GM12878 (cell line): ENCODE measurements around the gene TEKT5. TPM values are rescaled to one million over a fixed set of nuclear protein-coding genes. Genes with fewer than 3 reads are reported as not detected.

Experiments
- ATAC-seq: fragments of 200-7000 bp; cut with Tn5 transposase; 3 replicates; pipeline ENCODE4 v1.9.1; 2020; ENCODE audit warnings: mild to moderate bottlenecking, moderate library complexity
- BruUV-seq: library from RNA; stranded (reverse); fragments of 400-500 nt; replicated peaks from 2 replicates; lab custom pipeline; 2021; lab: Mats Ljungman, UMichigan
- CTCF ChIA-PET: fragments of 300-600 bp; sonication (Branson Sonifier 250); formaldehyde crosslinking; extraction: SDS; loops from one replicate; lab custom pipeline; 2021; ENCODE audit warnings: inconsistent platforms; lab: Yijun Ruan, JAX
- POLR2A ChIA-PET: fragments of 350-600 bp; formaldehyde crosslinking; extraction: SDS; loops from one replicate; lab custom pipeline; 2021; ENCODE audit warnings: inconsistent platforms; lab: Charles Lee
- RAD21 ChIA-PET: fragments of 300-600 bp; sonication (Branson Sonifier 250); formaldehyde crosslinking; loops from one replicate; lab custom pipeline; 2023; ENCODE audit warnings: antibody characterized with exemption; ENCODE audit not compliant: unreplicated experiment; lab: Charles Lee
- SMC1A ChIA-PET: fragments of 300-600 bp; sonication (Branson Sonifier 250); formaldehyde crosslinking; loops from one replicate; lab custom pipeline; 2023; ENCODE audit not compliant: unreplicated experiment, uncharacterized antibody; lab: Charles Lee
- DNase-seq: peaks from one replicate; pipeline ENCODE4 v3.0.0-alpha.2; 2011; ENCODE audit warnings: low read depth, low spot score
- FAIRE-seq: peaks from 3 replicates; lab custom pipeline; 2011; peaks lifted over from hg19 to GRCh38; lab: Jason Lieb, UNC
- H2AFZ ChIP-seq: 2 replicates; pipeline ENCODE4 v1.6.0; 2011; ENCODE audit warnings: low read depth, low read length, control low read depth; ENCODE audit not compliant: control insufficient read depth
- H3K27ac ChIP-seq: 2 replicates; pipeline ENCODE4 v1.5.1; 2011; ENCODE audit warnings: control low read depth; ENCODE audit not compliant: control insufficient read depth, insufficient read depth
- H3K27me3 ChIP-seq, 2 experiments: replicated peaks in 1 of 2; 2 replicates each; pipeline versions ENCODE4 v1.6.0 to v1.6.1; 2011; ENCODE audit warnings: low read length in 1 of 2; ENCODE audit not compliant: control insufficient read depth in 2 of 2, insufficient read depth in 2 of 2
- H3K36me3 ChIP-seq, 2 experiments: 2 replicates each; pipeline ENCODE4 v1.5.1; 2011; ENCODE audit warnings: low read length in 1 of 2; ENCODE audit not compliant: control insufficient read depth in 2 of 2, insufficient read depth in 2 of 2
- H3K4me1 ChIP-seq: 2 replicates; pipeline ENCODE4 v1.6.1; 2011; ENCODE audit warnings: mild to moderate bottlenecking, low read length, moderate library complexity, mixed read lengths; ENCODE audit not compliant: control insufficient read depth, insufficient read depth
- H3K4me2 ChIP-seq: 2 replicates; pipeline ENCODE4 v1.6.0; 2011; ENCODE audit warnings: control low read depth; ENCODE audit not compliant: control insufficient read depth, insufficient read depth
- H3K4me3 ChIP-seq: fragments of 200-600 bp; sonication (generic); 2 replicates; pipeline ENCODE4 v1.5.1; 2016
- H3K79me2 ChIP-seq: 2 replicates; pipeline ENCODE4 v1.6.0; 2011; ENCODE audit warnings: low read length; ENCODE audit not compliant: control insufficient read depth, insufficient read depth
- H3K9ac ChIP-seq: 2 replicates; pipeline ENCODE4 v1.8.0; 2011; ENCODE audit warnings: low read length, control low read depth, mixed read lengths; ENCODE audit not compliant: control insufficient read depth, insufficient read depth
- H3K9me3 ChIP-seq: replicated peaks from 3 replicates; pipeline ENCODE4 v1.5.1; 2011; ENCODE audit warnings: mild to moderate bottlenecking, low read length; ENCODE audit not compliant: control insufficient read depth, insufficient read depth
- H4K20me1 ChIP-seq: 2 replicates; pipeline ENCODE4 v1.6.0; 2011; ENCODE audit not compliant: control insufficient read depth, insufficient read depth
- BACH1 ChIP-seq: fragments of 450-650 bp; IDR thresholded peaks from 2 replicates; pipeline ENCODE4 v1.6.1; 2017; ENCODE audit warnings: mild to moderate bottlenecking, borderline replicate concordance
- BMI1 ChIP-seq: fragments of 450-650 bp; IDR thresholded peaks from 2 replicates; pipeline ENCODE4 v1.6.1; 2016; ENCODE audit warnings: mild to moderate bottlenecking, moderate library complexity, borderline replicate concordance
- CHD4 ChIP-seq: fragments of 200-600 bp; sonication (generic); IDR thresholded peaks from 2 replicates; pipeline ENCODE4 v1.6.1; 2016; ENCODE audit warnings: mild to moderate bottlenecking
- CREB1 ChIP-seq: IDR thresholded peaks from 2 replicates; pipeline ENCODE4 v1.6.1; 2012; ENCODE audit warnings: low read depth, mild to moderate bottlenecking, inconsistent platforms
- DPF2 ChIP-seq: fragments of 450-650 bp; IDR thresholded peaks from 2 replicates; pipeline ENCODE4 v1.6.1; 2017; ENCODE audit warnings: mild to moderate bottlenecking
- JUND ChIP-seq: IDR thresholded peaks from 2 replicates; pipeline ENCODE4 v1.6.1; 2012; ENCODE audit warnings: low read depth, mild to moderate bottlenecking, low read length, improper control_type of control experiment, moderate library complexity
- MTA2 ChIP-seq: fragments of 450-650 bp; IDR thresholded peaks from 2 replicates; pipeline ENCODE4 v1.6.1; 2016; ENCODE audit warnings: low read depth, mild to moderate bottlenecking, moderate library complexity
- NR2C1 ChIP-seq: fragments of 450-650 bp; IDR thresholded peaks from 2 replicates; pipeline ENCODE4 v1.6.1; 2017; ENCODE audit warnings: antibody characterized with exemption, mild to moderate bottlenecking, moderate library complexity
- NRF1 ChIP-seq: conservative IDR thresholded peaks from 2 replicates; pipeline ENCODE4 v1.6.1; 2011; ENCODE audit warnings: mild to moderate bottlenecking, low read depth, low read length, improper control_type of control experiment
- SIN3A ChIP-seq: IDR thresholded peaks from 2 replicates; pipeline ENCODE4 v1.6.1; 2012; ENCODE audit warnings: low read depth, low read length, improper control_type of control experiment
- SMAD5 ChIP-seq: IDR thresholded peaks from 2 replicates; pipeline ENCODE4 v1.6.1; 2016; ENCODE audit warnings: antibody characterized with exemption, low read depth
- ZBED1 ChIP-seq: IDR thresholded peaks from 2 replicates; pipeline ENCODE4 v1.6.1; 2016; ENCODE audit warnings: borderline replicate concordance
- ZSCAN29 ChIP-seq: fragments of 450-650 bp; IDR thresholded peaks from 2 replicates; pipeline ENCODE4 v1.6.1; 2017; ENCODE audit warnings: mild to moderate bottlenecking, moderate library complexity
- WGBS: methylation state at CpG from one replicate; pipeline ENCODE4 v1.1.6; 2016; ENCODE audit warnings: low lambda C conversion rate; ENCODE audit not compliant: insufficient replicate concordance, insufficient coverage; ENCODE audit errors: missing lambda C conversion rate; 5-methylcytosine and 5-hydroxymethylcytosine counted together
- in situ Hi-C: fragments of 300-500 bp; cut with MboI; formaldehyde crosslinking; loops from 9 replicates; pipeline ENCODE4 v1.14.3; 2018; ENCODE audit warnings: mixed read lengths
- intact Hi-C: fragments of 100-400 bp; cut with micrococcal nuclease; formaldehyde crosslinking; loops from one replicate; pipeline ENCODE4 v1.14.2; 2022; ENCODE audit not compliant: unreplicated experiment
- polyA plus RNA-seq, 11 experiments: library from polyadenylated mRNA; depleted of rRNA in 4 of 11; unstranded in 6 of 11; stranded (reverse) in 5 of 11; fragments of >200 nt; fragmentation: Nextera tagmentation in 4 of 11; fragmentation: Illumina TruSeq in 1 of 11; extraction: Ambion mirVana in 4 of 11; extraction: Trizol in 1 of 11; gene quantifications; 1 replicate in 1 of 11; 2 replicates in 10 of 11; pipeline versions ENCODE4 v1.2.1 to v1.2.3, GENCODE V29; 2011 to 2016; ENCODE audit warnings: inconsistent platforms in 2 of 11, missing spikeins in 2 of 11, low read depth in 1 of 11
- total RNA-seq, 4 experiments: library from RNA; depleted of rRNA in 3 of 4; stranded (reverse); fragments of >200 nt in 3 of 4; fragmentation: Illumina TruSeq in 1 of 4; extraction: Trizol in 1 of 4; gene quantifications; 2 replicates each; pipeline versions ENCODE4 v1.2.1 to v1.2.3, GENCODE V29; 2013 to 2021
- TF ChIP-seq, protein P1 (sequence below), 3 experiments: IDR thresholded peaks in 2 of 3; conservative IDR thresholded peaks in 1 of 3; 2 replicates each; pipeline ENCODE4 v1.5.1; 2011; ENCODE audit warnings: low read depth in 3 of 3, low read length in 3 of 3, mild to moderate bottlenecking in 3 of 3, control low read depth in 2 of 3, moderate library complexity in 2 of 3, inconsistent platforms in 1 of 3, mixed read lengths in 1 of 3; ENCODE audit not compliant: control insufficient read depth in 2 of 3, insufficient read depth in 1 of 3; ENCODE audit errors: extremely low read depth in 1 of 3
- TF ChIP-seq, protein P2 (sequence below): fragments of 450-650 bp; IDR thresholded peaks from 2 replicates; pipeline ENCODE4 v1.6.1; 2018; ENCODE audit warnings: borderline replicate concordance, mild to moderate bottlenecking; ENCODE audit not compliant: partially characterized antibody

The TEKT5 gene
- total and polyA plus RNA-seq, 10 of the 15 experiments (the other 5 are each of a cell fraction or from before 2014, with no cell fraction given): 0.19 to 2.2 (median 0.68) TPM; not detected in 1

DNA sequence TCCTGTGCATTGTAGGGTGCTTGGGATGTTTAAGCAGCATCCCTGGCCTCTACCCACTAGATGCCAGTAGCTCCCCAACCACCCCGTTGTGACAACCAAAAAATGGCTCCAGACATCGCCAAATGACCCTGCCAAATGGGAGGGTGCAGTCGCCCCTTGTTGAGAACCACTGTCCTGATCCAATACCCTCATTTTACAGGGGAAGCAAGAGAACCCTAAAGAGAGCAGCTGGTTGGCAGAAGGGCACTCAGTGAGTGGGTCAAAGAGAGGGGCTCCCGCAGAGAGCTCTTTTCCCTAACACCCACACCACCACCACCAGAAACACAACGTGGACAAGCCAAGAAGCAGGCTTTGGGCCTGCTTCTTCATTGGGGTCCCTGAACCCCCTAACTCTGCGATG lies 18.4 kb downstream of the TEKT5 start:
- Histone ChIP-seq H3K27ac (no peak overlapping the region), H2AFZ (no peak overlapping the region), H3K9ac (no peak overlapping the region), H3K27me3 (peaks cover 0 to 10% of the 10 kb centered on the region in 2 experiments; a peak in 3 of 4 replicates), H3K4me2 (no peak overlapping the region), H3K79me2 (no peaks in the 10 kb centered on the region), H3K9me3 (no peaks in the 10 kb centered on the region; the same call in 2 of the 3 replicates), H3K4me1 (no peaks in the 10 kb centered on the region), H4K20me1 (no peaks in the 10 kb centered on the region), H3K36me3 (no peaks in the 10 kb centered on the region), H3K4me3 (no peak overlapping the region)
- no TSS peak for BruUV-seq
- intact Hi-C loops (no loop called here), in situ Hi-C loops (no loop called here)
- WGBS: 16% methylated on average over 6 of the region's 6 CpGs
- SMC1A ChIA-PET: no interaction called here
- no peak for DNase-seq
- POLR2A ChIA-PET: no interaction called here
- ATAC-seq: no peak
- FAIRE-seq: no peak
- no peak for TF ChIP-seq ZBED1
- no peak for TF ChIP-seq ZSCAN29
- TF ChIP-seq CREB1: no peak
- TF ChIP-seq, protein P1, sequence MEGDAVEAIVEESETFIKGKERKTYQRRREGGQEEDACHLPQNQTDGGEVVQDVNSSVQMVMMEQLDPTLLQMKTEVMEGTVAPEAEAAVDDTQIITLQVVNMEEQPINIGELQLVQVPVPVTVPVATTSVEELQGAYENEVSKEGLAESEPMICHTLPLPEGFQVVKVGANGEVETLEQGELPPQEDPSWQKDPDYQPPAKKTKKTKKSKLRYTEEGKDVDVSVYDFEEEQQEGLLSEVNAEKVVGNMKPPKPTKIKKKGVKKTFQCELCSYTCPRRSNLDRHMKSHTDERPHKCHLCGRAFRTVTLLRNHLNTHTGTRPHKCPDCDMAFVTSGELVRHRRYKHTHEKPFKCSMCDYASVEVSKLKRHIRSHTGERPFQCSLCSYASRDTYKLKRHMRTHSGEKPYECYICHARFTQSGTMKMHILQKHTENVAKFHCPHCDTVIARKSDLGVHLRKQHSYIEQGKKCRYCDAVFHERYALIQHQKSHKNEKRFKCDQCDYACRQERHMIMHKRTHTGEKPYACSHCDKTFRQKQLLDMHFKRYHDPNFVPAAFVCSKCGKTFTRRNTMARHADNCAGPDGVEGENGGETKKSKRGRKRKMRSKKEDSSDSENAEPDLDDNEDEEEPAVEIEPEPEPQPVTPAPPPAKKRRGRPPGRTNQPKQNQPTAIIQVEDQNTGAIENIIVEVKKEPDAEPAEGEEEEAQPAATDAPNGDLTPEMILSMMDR (IDR thresholded peaks at IDR 0.05 in 2 of 3, conservative IDR thresholded peaks at IDR 0.05 in 1 of 3; ENCODE audit: control insufficient read depth in 2 of 3, extremely low read depth in 1 of 3, insufficient read depth in 1 of 3, low read depth in 3 of 3, low read length in 3 of 3): no peak
- no peak for TF ChIP-seq CHD4
- TF ChIP-seq BACH1: no peak
- TF ChIP-seq JUND: no peak
- TF ChIP-seq SMAD5: no peak
- TF ChIP-seq MTA2: no peak
- no peak for TF ChIP-seq NRF1
- TF ChIP-seq BMI1: no peak
- no peak for TF ChIP-seq NR2C1
- TF ChIP-seq, protein P2, sequence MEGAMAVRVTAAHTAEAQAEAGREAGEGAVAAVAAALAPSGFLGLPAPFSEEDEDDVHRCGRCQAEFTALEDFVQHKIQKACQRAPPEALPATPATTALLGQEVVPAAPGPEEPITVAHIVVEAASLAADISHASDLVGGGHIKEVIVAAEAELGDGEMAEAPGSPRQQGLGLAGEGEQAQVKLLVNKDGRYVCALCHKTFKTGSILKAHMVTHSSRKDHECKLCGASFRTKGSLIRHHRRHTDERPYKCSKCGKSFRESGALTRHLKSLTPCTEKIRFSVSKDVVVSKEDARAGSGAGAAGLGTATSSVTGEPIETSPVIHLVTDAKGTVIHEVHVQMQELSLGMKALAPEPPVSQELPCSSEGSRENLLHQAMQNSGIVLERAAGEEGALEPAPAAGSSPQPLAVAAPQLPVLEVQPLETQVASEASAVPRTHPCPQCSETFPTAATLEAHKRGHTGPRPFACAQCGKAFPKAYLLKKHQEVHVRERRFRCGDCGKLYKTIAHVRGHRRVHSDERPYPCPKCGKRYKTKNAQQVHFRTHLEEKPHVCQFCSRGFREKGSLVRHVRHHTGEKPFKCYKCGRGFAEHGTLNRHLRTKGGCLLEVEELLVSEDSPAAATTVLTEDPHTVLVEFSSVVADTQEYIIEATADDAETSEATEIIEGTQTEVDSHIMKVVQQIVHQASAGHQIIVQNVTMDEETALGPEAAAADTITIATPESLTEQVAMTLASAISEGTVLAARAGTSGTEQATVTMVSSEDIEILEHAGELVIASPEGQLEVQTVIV: no peak
- TF ChIP-seq SIN3A: no peak
- TF ChIP-seq DPF2: no peak
- RAD21 ChIA-PET: no interaction called here
- CTCF ChIA-PET: no interaction called here
